GM21381 (cell line): Measurements from ENCODE around the gene TMEM242.
A peak's percentile ranks its signal among the peaks of the same experiment; 100 is the strongest.
"Not testable (repeated sequence)": the region's sequence is repeated elsewhere in the genome, so short reads cannot be mapped to it uniquely, and the experiment has no call there.

ENCODE experiments used
- ATAC-seq: cut with Tn5 transposase; IDR thresholded peaks from one replicate; pipeline ENCODE4 v1.9.1; 2021; ENCODE audit warnings: mild to moderate bottlenecking, moderate library complexity; ENCODE audit not compliant: unreplicated experiment

The TMEM242 gene

GRCh38 chr6:157323255-157323965 is at the start of gene TMEM242:
Gene TMEM242 (minus strand): TSS chr6:157323519. CDS start chr6:157323499, 20 bp downstream.
- peak; percentile 88 for ATAC-seq

GRCh38 chr6:157372501-157373280 is 49.4 kb upstream of the TMEM242 start:
- ATAC-seq: no peak

GRCh38 chr6:157370755-157371154 is 47.4 kb upstream of the TMEM242 start:
- no peak for ATAC-seq

GRCh38 chr6:157368359-157369049 is 45.2 kb upstream of the TMEM242 start:
- no peak for ATAC-seq

- no peak for ATAC-seq
These were observed 43.3 kb upstream of the TMEM242 start for GRCh38 chr6:157366648-157367047.

- ATAC-seq: no peak
These were observed 41.4 kb upstream of the TMEM242 start for GRCh38 chr6:157364705-157365104.

GRCh38 chr6:157361886-157362285 is 38.6 kb upstream of the TMEM242 start:
- ATAC-seq: no peak

- no peak for ATAC-seq
These were observed 35.0 kb upstream of the TMEM242 start for GRCh38 chr6:157358287-157358686.

GRCh38 chr6:157346373-157346772 is 23.1 kb upstream of the TMEM242 start:
- ATAC-seq: no peak

- ATAC-seq: no peak
These were observed 20.4 kb upstream of the TMEM242 start for GRCh38 chr6:157343732-157344131.

GRCh38 chr6:157339432-157339831 is 16.1 kb upstream of the TMEM242 start:
- no peak for ATAC-seq

- no peak for ATAC-seq
These were observed 14.4 kb upstream of the TMEM242 start for GRCh38 chr6:157337751-157338150.

GRCh38 chr6:157337276-157337675 is 14.0 kb upstream of the TMEM242 start:
- ATAC-seq: not testable (repeated sequence)

- no peak for ATAC-seq
These were observed 12.5 kb upstream of the TMEM242 start for GRCh38 chr6:157335829-157336228.

- ATAC-seq: no peak
These were observed 10.6 kb upstream of the TMEM242 start for GRCh38 chr6:157333956-157334355.

GRCh38 chr6:157333537-157333936 is 10.2 kb upstream of the TMEM242 start:
- no peak for ATAC-seq

GRCh38 chr6:157332813-157333212 is 9.5 kb upstream of the TMEM242 start:
- no peak for ATAC-seq

GRCh38 chr6:157330831-157331230 is 7.5 kb upstream of the TMEM242 start:
- ATAC-seq: no peak

GRCh38 chr6:157329829-157330228 is 6.5 kb upstream of the TMEM242 start:
- no peak for ATAC-seq

GRCh38 chr6:157328108-157328692 is 4.9 kb upstream of the TMEM242 start:
- no peak for ATAC-seq

- no peak for ATAC-seq
These were observed 3.7 kb upstream of the TMEM242 start for GRCh38 chr6:157326979-157327378.
